Sigmoid colon (tissue), 3 donors: Measurements from ENCODE around the gene PACRG.

Experiments used
- POLR2A ChIP-seq, 2 donors: fragments of 450-650 bp; IDR thresholded peaks; one replicate each; pipeline ENCODE4 v1.6.1; 2016; ENCODE audit warnings: antibody characterized with exemption in 2 of 2, mild to moderate bottlenecking in 2 of 2, moderate library complexity in 2 of 2
- TF ChIP-seq, protein P1 (sequence below), 4 experiments: fragments of 450-650 bp in 3 of 4; fragments of 200-600 bp in 1 of 4; IDR thresholded peaks; one replicate each; pipeline ENCODE4 v1.5.1; 2016 to 2019; ENCODE audit warnings: antibody characterized with exemption in 4 of 4, mild to moderate bottlenecking in 3 of 4, moderate library complexity in 2 of 4

DNA sequence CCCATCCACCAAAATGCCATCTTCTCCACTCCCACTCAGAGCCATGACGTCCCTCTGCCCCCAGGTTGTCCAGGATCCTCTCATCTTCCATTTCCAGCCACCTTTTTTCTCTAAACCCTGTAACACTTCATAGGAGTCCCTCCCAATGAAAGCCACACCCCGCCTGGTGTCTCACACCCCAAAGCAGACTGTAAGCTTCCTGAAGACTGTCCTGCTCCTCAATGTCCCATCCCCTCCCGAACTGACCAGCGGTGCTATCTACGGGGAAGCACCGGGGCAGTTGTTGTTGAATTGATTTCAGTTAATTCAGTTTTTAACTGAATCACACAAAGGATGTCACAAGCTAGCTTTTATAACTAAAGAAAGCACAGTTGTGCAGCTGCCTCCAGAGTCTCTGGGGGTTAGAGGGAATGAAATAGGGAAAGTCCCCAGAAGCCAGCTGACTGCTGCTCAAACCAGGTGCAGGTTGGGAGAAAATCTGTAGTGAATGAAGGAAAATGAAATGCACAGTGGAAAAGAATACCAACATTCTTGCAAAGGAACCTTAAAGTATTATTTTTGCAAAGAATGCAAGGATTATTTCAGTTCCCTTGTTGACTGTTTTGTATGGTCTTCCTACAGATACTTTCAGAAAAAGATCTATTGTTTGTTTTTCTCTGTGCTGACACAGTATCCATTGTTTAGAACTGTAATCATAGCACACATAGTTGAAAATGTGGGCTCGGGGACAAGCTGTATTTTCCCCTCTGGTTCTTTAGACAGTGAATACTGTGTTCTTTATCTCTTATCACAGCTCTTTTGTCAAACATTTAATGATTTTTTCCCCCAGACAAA lies 464.1 kb downstream of the PACRG start:
- TF ChIP-seq, protein P1, sequence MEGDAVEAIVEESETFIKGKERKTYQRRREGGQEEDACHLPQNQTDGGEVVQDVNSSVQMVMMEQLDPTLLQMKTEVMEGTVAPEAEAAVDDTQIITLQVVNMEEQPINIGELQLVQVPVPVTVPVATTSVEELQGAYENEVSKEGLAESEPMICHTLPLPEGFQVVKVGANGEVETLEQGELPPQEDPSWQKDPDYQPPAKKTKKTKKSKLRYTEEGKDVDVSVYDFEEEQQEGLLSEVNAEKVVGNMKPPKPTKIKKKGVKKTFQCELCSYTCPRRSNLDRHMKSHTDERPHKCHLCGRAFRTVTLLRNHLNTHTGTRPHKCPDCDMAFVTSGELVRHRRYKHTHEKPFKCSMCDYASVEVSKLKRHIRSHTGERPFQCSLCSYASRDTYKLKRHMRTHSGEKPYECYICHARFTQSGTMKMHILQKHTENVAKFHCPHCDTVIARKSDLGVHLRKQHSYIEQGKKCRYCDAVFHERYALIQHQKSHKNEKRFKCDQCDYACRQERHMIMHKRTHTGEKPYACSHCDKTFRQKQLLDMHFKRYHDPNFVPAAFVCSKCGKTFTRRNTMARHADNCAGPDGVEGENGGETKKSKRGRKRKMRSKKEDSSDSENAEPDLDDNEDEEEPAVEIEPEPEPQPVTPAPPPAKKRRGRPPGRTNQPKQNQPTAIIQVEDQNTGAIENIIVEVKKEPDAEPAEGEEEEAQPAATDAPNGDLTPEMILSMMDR (IDR thresholded peaks at IDR 0.05), result no peak
- no peak for TF ChIP-seq POLR2A (IDR thresholded peaks at IDR 0.05)
